Gastrocnemius medialis (tissue), 4 donors: Measurements from ENCODE around the gene SLC66A3. TPM values are rescaled to one million over a fixed set of nuclear protein-coding genes. Genes with fewer than 3 reads are reported as not detected.

ENCODE experiments used
- ATAC-seq, 2 donors: fragments of 150-250 bp; one replicate each; pipeline ENCODE4 v1.9.1; 2016
- DNase-seq, 2 donors: peaks; one replicate each; pipeline ENCODE4 v3.0.0-alpha.2; 2019
- H3K27ac ChIP-seq, 4 donors: fragments of 200-600 bp; sonication (generic); 1 replicate in 1 of 4; 2 replicates in 3 of 4; pipeline ENCODE4 v1.5.1; 2016 to 2018; ENCODE audit warnings: mild to moderate bottlenecking in 2 of 4, moderate library complexity in 1 of 4
- H3K27me3 ChIP-seq, 3 donors: fragments of 200-600 bp; sonication (generic) in 2 of 3; 1 replicate in 1 of 3; 2 replicates in 2 of 3; pipeline versions ENCODE4 v1.5.1 to v1.6.0; 2016 to 2019; ENCODE audit warnings: mild to moderate bottlenecking in 1 of 3, moderate library complexity in 1 of 3
- H3K36me3 ChIP-seq, 2 donors: fragments of 200-600 bp; sonication (generic) in 1 of 2; one replicate each; pipeline ENCODE4 v1.5.1; 2017 to 2018
- H3K4me1 ChIP-seq, 2 donors: fragments of 200-600 bp; sonication (generic) in 1 of 2; one replicate each; pipeline ENCODE4 v1.5.1; 2016 to 2017; ENCODE audit warnings: mild to moderate bottlenecking in 2 of 2
- H3K4me3 ChIP-seq, 4 donors: fragments of 200-600 bp; sonication (generic) in 3 of 4; 1 replicate in 1 of 4; 2 replicates in 3 of 4; pipeline ENCODE4 v1.5.1; 2016 to 2019; ENCODE audit warnings: mild to moderate bottlenecking in 2 of 4
- H3K9me3 ChIP-seq, 3 donors: fragments of 200-600 bp; sonication (generic) in 2 of 3; 1 replicate in 1 of 3; 2 replicates in 2 of 3; pipeline ENCODE4 v1.5.1; 2016 to 2019
- POLR2A ChIP-seq, 2 donors: fragments of 450-650 bp; IDR thresholded peaks; one replicate each; pipeline ENCODE4 v1.6.1; 2017; ENCODE audit warnings: antibody characterized with exemption in 2 of 2, mild to moderate bottlenecking in 2 of 2, moderate library complexity in 2 of 2
- in situ Hi-C, 4 donors: fragments of 200-750 bp; cut with MboI; loops; one replicate each; pipeline versions ENCODE4 v1.15.0 to v1.8.0; 2017; ENCODE audit warnings: low sequenced_read_pairs in 4 of 4
- intact Hi-C: fragments of 100-400 bp; cut with DNase I; formaldehyde crosslinking; loops from one replicate; pipeline ENCODE4 v1.15.1; 2023; ENCODE audit warnings: low total_unique reads
- total RNA-seq, 4 donors: library from RNA; depleted of rRNA; stranded (reverse); fragments of >200 nt; gene quantifications; one replicate each; pipeline versions ENCODE4 v1.1.0 to v1.2.3, GENCODE V29; 2016
- TF ChIP-seq, protein P1 (sequence below), 5 experiments: fragments of 450-650 bp in 3 of 5; fragments of 200-600 bp in 2 of 5; sonication (generic) in 2 of 5; IDR thresholded peaks in 4 of 5; conservative IDR thresholded peaks in 1 of 5; 1 replicate in 4 of 5; 2 replicates in 1 of 5; pipeline ENCODE4 v1.5.1; 2016 to 2019; ENCODE audit warnings: antibody characterized with exemption in 5 of 5, mild to moderate bottlenecking in 3 of 5, moderate library complexity in 3 of 5

The SLC66A3 gene
- total RNA-seq, 4 donors from 2014 or later: 10.6 to 29.2 (median 16.0) TPM

DNA sequence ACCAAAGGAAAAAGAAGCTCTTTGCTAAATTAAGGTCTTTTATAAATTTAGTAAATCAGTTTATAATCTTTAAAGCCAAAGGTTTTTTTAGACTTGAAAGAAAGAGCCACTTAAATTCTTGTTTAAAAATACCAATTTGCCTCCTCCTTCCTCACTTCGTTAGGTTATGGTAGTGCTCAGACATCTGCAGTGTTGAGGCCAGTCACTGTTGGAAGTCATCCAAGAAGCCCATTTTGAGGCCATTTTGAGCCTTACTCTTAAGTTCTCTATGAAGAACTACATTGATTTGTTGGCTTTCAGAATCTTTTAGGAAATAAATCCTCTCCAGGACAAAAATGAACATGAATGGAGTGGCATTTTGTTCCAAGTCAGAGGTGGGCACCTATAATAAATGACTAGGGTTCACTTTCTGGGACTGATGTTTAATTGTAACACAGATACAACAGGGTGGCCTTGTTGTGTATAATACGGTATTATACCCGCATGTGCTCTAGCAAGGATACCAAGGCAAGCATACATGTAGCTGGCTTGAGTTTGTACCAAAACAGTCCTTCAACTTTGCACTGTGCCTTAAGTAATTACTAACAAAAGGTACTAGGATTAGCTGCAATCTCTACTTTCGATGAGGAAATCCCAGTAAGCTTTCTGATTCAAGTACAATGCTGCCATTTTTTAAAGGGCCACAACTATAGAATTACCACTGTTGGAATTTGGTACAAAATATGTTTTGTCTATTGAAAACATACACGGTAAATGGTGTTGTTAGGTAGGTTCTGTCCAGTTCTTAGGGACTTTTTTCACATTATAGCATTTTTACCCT lies 22.8 kb downstream of the SLC66A3 start:
- intact Hi-C loops (no loop called here), in situ Hi-C loops (no loop called here)
- H3K4me1 ChIP-seq: no peaks in the 10 kb centered on the region
- no peak overlapping the region for H3K4me3 ChIP-seq
- ATAC-seq (no peak), DNase-seq (no peak)
- H3K9me3 ChIP-seq: no peaks in the 10 kb centered on the region
- no peak overlapping the region for H3K27ac ChIP-seq
- no peaks in the 10 kb centered on the region for H3K27me3 ChIP-seq
- TF ChIP-seq, protein P1, sequence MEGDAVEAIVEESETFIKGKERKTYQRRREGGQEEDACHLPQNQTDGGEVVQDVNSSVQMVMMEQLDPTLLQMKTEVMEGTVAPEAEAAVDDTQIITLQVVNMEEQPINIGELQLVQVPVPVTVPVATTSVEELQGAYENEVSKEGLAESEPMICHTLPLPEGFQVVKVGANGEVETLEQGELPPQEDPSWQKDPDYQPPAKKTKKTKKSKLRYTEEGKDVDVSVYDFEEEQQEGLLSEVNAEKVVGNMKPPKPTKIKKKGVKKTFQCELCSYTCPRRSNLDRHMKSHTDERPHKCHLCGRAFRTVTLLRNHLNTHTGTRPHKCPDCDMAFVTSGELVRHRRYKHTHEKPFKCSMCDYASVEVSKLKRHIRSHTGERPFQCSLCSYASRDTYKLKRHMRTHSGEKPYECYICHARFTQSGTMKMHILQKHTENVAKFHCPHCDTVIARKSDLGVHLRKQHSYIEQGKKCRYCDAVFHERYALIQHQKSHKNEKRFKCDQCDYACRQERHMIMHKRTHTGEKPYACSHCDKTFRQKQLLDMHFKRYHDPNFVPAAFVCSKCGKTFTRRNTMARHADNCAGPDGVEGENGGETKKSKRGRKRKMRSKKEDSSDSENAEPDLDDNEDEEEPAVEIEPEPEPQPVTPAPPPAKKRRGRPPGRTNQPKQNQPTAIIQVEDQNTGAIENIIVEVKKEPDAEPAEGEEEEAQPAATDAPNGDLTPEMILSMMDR (IDR thresholded peaks at IDR 0.05 in 4 of 5, conservative IDR thresholded peaks at IDR 0.05 in 1 of 5): no peak
- TF ChIP-seq POLR2A (IDR thresholded peaks at IDR 0.05): no peak
- peaks cover 0 to 35% of the 10 kb centered on the region in 2 donors for H3K36me3 ChIP-seq

DNA sequence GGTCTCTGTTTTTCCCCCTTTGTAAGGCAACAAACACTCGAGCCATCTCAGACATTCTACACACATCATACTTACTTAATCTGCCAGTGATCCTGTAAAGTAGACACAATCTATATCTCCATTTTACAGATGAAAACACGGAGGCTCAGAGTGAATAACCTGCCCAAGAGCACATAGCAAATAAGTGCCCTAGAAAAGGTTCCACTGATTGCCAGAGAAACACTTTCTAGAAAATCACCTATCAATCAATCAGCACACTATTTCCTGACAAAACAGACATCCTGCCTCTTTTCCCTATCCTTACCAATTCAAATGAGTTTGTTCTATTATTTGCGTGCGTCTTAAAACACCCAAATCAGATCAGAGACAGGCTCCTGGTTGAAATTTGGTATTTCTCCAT lies 23.9 kb downstream of the SLC66A3 start:
- TF ChIP-seq POLR2A (IDR thresholded peaks at IDR 0.05): no peak
- TF ChIP-seq, protein P1 (IDR thresholded peaks at IDR 0.05 in 4 of 5, conservative IDR thresholded peaks at IDR 0.05 in 1 of 5): no peak
- ATAC-seq: no peak
- in situ Hi-C loops: no loop called here
- DNase-seq: no peak
- intact Hi-C loops: no loop called here
- no peaks in the 10 kb centered on the region for H3K27me3 ChIP-seq
- H3K9me3 ChIP-seq: no peaks in the 10 kb centered on the region
- no peaks in the 10 kb centered on the region for H3K4me1 ChIP-seq
- no peak overlapping the region for H3K27ac ChIP-seq
- H3K36me3 ChIP-seq: peaks cover 0 to 37% of the 10 kb centered on the region in 2 donors
- H3K4me3 ChIP-seq: no peak overlapping the region

DNA sequence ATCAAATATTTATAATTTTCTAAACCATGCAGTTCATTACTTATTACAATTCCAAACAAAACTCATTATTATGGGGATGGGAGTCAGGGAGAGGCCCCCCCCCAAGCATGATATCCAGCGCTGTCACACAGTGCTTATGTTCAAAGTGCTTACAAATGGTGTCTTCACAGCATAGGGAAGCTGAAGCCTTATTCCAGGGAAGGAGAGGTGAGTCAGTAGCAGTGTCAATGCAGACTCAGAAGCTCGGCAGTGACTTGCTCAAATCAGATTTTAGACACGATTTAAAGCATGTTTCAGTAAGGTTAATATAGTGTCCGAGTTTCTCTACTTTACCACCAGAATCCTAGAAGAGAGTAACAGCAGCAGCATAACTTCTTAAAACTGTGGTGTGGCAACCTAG lies 24.6 kb downstream of the SLC66A3 start:
- Histone ChIP-seq H3K27me3 (no peaks in the 10 kb centered on the region), H3K4me3 (no peak overlapping the region), H3K4me1 (no peaks in the 10 kb centered on the region), H3K36me3 (peaks cover 0 to 37% of the 10 kb centered on the region in 2 donors), H3K9me3 (no peaks in the 10 kb centered on the region), H3K27ac (no peak overlapping the region)
- TF ChIP-seq, protein P1 (IDR thresholded peaks at IDR 0.05 in 4 of 5, conservative IDR thresholded peaks at IDR 0.05 in 1 of 5): no peak
- no peak for TF ChIP-seq POLR2A (IDR thresholded peaks at IDR 0.05)
- in situ Hi-C loops (no loop called here), intact Hi-C loops (no loop called here)
- DNase-seq (no peak), ATAC-seq (no peak)

DNA sequence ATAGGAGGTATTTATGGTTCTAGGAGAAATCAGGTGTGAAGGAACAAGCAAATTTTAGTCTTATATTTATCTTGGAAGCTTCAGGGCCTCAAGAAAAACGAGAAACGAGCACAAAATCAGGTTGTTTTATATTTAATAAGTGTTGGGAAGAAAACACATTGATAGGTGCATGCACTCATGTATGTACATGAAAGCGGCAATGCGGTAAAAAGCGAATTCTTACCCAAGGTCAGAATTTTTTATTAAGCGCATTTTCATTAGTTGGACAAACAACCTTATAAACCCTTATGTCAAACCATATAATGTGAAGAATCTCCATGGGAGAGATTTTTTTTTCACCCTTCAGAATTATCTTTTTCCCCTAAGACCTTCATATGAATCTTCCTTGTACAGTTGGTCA lies 25.4 kb downstream of the SLC66A3 start:
- in situ Hi-C loops (no loop called here), intact Hi-C loops (no loop called here)
- Histone ChIP-seq H3K27me3 (no peaks in the 10 kb centered on the region), H3K36me3 (peaks cover 0 to 45% of the 10 kb centered on the region in 2 donors), H3K4me1 (no peaks in the 10 kb centered on the region), H3K9me3 (no peaks in the 10 kb centered on the region), H3K27ac (no peak overlapping the region), H3K4me3 (no peak overlapping the region)
- ATAC-seq (no peak), DNase-seq (no peak)
- TF ChIP-seq, protein P1 (IDR thresholded peaks at IDR 0.05 in 4 of 5, conservative IDR thresholded peaks at IDR 0.05 in 1 of 5): no peak
- TF ChIP-seq POLR2A (IDR thresholded peaks at IDR 0.05): no peak
